NCI-H2227 (cell line): ENCODE results near the gene RAPSN.

Experiments
- DNase-seq: peaks from one replicate; lab custom pipeline; 2025; ENCODE audit not compliant: unreplicated experiment; lab: John Stamatoyannopoulos, UW

RAPSN gene

GRCh38 chr11:47391711-47392432, 57.1 kb downstream of the RAPSN start:
- DNase-seq = no peak

DNA sequence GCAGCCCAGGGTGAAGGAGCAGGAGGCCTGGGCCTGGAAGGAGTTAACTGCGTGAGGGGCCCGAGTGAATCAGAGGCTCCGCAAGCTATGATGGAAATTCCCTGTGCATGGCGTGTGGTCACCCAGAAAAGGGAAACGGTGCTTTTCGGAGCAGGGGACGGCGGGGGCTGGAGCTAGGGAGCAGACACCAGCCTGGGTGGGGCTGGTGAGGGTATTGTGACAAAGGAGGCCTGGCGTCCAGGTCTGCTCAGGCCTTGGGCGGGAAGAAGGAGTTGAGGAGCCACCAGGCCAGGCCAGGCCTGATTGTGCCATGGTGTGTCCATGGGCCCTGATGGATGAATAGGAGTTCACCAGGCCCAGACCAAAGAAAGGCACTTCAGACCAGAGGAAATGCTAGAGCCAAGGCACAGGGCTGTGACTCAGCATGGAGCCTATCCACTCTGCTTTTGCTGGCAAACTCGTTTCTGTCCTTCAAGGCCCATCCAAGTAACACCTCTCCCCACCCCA, 57.8 kb downstream of the RAPSN start:
- DNase-seq = no peak

DNA sequence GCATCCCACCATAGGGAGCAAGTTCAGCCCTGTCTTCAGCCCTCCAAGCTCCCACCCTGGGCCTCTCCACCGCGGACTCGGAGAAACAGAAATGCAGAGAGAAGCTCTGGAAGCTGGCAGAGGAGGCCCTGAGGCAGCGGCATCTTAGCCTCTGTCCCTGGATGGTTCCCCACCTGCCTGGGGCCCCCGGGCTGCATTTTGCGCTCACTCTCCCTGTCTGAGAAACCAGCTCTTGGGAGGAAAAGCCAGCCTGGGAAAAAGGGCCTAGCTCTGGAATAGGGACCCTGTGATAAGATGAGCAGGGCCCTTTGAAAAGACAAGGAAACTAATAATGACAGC, 58.5 kb downstream of the RAPSN start:
- no peak for DNase-seq

DNA sequence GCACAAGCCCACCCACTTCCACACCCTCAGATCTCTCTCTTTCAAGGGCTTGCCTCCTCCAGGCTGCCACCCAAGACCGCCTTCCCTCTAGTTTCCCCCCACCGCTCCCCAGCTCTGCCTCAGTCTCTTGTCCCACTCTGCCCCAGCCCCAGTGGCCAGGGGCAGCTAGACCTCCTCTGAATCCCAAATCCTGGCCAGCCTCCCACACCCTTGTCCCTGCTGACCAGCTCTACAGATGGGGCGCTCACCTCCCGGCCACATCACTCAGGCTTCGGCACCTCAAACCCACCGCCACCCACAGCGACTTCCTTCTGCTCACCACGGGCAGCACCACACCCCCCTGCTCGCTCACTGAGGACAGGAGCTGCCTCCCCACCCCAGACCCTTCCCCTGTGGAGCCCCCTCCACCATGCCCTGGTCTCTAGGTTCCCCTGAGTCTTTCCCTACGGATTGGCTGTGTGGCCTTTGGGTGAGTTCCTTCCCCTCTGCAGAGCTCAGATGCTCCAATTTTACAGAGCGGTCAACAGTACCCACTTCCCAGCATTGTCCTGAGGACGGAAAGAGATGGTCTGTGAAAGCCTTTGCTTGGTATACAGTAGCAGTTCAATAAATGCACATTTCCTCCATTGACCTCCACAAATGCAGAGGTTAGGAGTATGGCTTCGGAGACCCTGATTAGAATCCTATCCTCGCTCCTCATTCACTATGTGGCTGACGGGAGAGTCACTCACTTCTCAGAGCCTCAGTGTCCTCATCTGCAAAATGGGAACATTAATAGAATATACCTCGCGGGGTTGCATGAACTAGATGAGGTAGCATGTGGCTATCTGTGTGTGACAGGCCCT, 59.1 kb downstream of the RAPSN start:
- DNase-seq = no peak

DNA sequence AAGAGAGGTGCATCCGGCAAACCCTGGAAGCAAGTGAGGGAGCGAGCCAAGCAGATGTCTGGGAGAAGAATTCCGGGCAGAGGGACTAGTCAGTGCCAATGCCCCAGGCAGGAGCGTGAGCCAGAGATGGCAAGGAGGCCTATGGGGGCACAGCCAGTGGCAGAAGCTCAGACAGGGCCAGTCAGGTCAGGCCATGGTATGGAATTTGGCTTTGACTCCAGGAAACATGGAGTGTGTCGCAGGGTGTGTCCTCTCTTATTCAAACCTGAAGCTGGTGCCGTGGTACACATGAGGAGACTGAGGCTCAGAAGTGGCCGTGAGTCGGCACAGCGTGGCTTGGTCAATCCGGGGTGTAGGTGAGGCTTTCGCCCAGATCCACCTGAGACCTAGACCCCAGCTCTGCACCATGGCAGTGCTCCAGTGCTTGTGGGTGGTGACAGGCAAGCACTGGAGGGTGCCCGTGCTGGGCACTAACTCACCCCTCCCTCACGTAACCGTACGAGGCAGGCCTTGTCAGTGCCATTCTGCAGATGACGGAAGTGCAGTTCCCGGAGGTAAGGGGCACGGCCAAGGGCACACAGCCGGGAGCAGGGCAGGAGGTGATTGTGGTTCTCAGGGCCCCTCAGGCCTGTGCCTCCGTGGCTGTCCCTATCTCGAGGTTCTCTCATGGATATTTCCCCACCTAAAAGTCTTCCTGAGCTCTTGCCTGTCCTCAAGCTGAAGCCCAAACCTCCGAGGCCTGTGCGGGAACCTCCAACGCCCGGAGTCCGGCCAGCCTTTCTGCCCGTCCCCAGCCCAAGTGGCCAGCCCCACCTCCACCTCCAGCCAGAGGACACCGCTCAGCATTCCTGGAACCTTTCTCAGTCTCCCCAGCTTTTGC, 60.0 kb downstream of the RAPSN start:
- no peak for DNase-seq

DNA sequence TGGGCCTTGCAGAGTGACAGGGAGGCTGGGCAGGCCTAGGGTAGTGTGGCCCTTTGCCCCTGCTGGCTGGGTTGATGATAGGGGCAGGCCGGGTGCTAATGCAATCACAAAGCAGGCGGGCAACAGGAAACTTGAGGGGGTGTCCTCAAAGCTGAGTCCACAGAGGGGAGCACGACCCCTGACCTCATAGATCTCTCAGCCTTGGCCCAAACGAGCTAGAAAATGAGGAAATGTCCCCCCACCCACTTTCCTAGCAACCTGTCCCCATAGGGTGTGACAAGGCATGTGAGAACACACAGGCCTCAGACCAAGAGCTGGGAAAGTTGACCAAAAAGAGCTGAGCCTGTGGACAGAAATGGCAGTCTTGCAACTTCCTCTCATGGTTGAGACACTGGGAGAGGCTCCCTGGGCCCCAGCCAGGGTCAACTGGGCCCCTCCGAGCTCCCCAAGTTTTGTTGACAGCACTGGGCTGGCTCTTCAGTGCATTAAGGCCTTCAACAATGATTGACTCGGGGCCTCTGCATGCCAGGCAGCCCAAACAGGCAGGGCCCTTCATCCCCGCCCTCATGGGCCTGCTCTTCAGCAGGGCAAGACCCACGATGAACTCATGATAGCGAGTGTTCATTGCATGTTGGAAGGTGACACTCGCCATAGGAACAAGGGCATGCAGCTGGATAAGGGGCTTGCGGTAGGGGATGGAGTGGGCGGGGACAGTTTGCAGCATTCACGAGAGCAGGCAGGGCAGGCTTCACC, 60.8 kb downstream of the RAPSN start:
- DNase-seq = no peak
